Measurements from ENCODE around the gene KRTCAP3. TPM values are rescaled to one million over a fixed set of nuclear protein-coding genes. Genes with fewer than 3 reads are reported as not detected.

Gene KRTCAP3
- total and polyA plus RNA-seq, 2 of the 8 experiments (the other 6 are each of a cell fraction or from before 2014, with no cell fraction given): 55.4 to 72.5 TPM

GRCh38 chr2:27453968-27454367 lies 11.8 kb downstream of the KRTCAP3 start (continued):
- TF ChIP-seq RNF2 (IDR thresholded peaks at IDR 0.05; ENCODE audit: borderline replicate concordance, low read depth, low read length, missing control alignments, poor library complexity, severe bottlenecking): no peak
- no peak for TF ChIP-seq ASH2L (IDR thresholded peaks at IDR 0.05; ENCODE audit: low read length)
- TF ChIP-seq EGR1 (IDR thresholded peaks at IDR 0.05; ENCODE audit: borderline replicate concordance, low read depth, low read length): no peak
